Spleen (tissue), 11 donors: ENCODE data around the gene TUBB1. TPM values are rescaled to one million over a fixed set of nuclear protein-coding genes. Genes with fewer than 3 reads are reported as not detected.

Experiments
- DNase-seq: peaks from one replicate; pipeline ENCODE4 v3.0.0-alpha.2; 2020
- H3K27ac ChIP-seq, 8 donors: fragments of 200-600 bp; sonication (generic) in 7 of 8; 1 replicate in 4 of 8; 2 replicates in 4 of 8; pipeline versions ENCODE4 v1.5.0 to v1.8.0; 2016 to 2021; ENCODE audit warnings: inconsistent platforms in 4 of 8, mild to moderate bottlenecking in 4 of 8, moderate library complexity in 1 of 8
- H3K27me3 ChIP-seq, 7 donors: fragments of 200-600 bp; sonication (generic) in 6 of 7; replicated peaks in 1 of 7; 1 replicate in 4 of 7; 2 replicates in 3 of 7; pipeline versions ENCODE4 v1.5.0 to v1.8.0; 2016 to 2021; ENCODE audit warnings: inconsistent platforms in 3 of 7, mild to moderate bottlenecking in 1 of 7
- H3K36me3 ChIP-seq, 6 donors: fragments of 200-600 bp; sonication (generic) in 5 of 6; 1 replicate in 4 of 6; 2 replicates in 2 of 6; pipeline versions ENCODE4 v1.5.0 to v1.8.0; 2016 to 2021; ENCODE audit warnings: inconsistent platforms in 2 of 6
- H3K4me1 ChIP-seq, 6 donors: fragments of 200-600 bp; sonication (generic) in 5 of 6; 1 replicate in 3 of 6; 2 replicates in 3 of 6; pipeline versions ENCODE4 v1.5.0 to v1.8.0; 2016 to 2021; ENCODE audit warnings: inconsistent platforms in 3 of 6
- H3K4me3 ChIP-seq, 8 donors: fragments of 200-600 bp; sonication (generic) in 7 of 8; 1 replicate in 4 of 8; 2 replicates in 4 of 8; pipeline versions ENCODE4 v1.5.0 to v1.8.0; 2016 to 2021; ENCODE audit warnings: inconsistent platforms in 4 of 8, mild to moderate bottlenecking in 4 of 8, moderate library complexity in 2 of 8
- H3K9me3 ChIP-seq, 8 donors: fragments of 200-600 bp; sonication (generic) in 7 of 8; 1 replicate in 4 of 8; 2 replicates in 4 of 8; pipeline versions ENCODE4 v1.5.0 to v1.8.0; 2016 to 2021; ENCODE audit warnings: inconsistent platforms in 4 of 8
- CTCF ChIP-seq, 11 experiments: fragments of 200-600 bp in 7 of 11; fragments of 450-650 bp in 4 of 11; sonication (generic) in 4 of 11; IDR thresholded peaks in 8 of 11; conservative IDR thresholded peaks in 3 of 11; 1 replicate in 7 of 11; 2 replicates in 4 of 11; pipeline versions ENCODE4 v1.4.0 to v1.8.0; 2016 to 2021; ENCODE audit warnings: antibody characterized with exemption in 11 of 11, inconsistent platforms in 4 of 11, mild to moderate bottlenecking in 1 of 11
- POLR2A ChIP-seq, 3 donors: fragments of 450-650 bp; IDR thresholded peaks; one replicate each; pipeline ENCODE4 v1.5.1; 2017; ENCODE audit warnings: antibody characterized with exemption in 3 of 3, mild to moderate bottlenecking in 1 of 3
- POLR2AphosphoS5 ChIP-seq, 3 donors: sonication (generic); formaldehyde crosslinking; IDR thresholded peaks; one replicate each; pipeline ENCODE4 v1.5.1; 2017; ENCODE audit warnings: antibody characterized with exemption in 3 of 3
- WGBS, 5 donors: extraction: QIAGEN DNeasy Blood & Tissue Kit in 3 of 5; methylation state at CpG; one replicate each; pipeline versions ENCODE4 v1.1.5 to v1.1.7; 2013 to 2018; 5-methylcytosine and 5-hydroxymethylcytosine counted together
- intact Hi-C: fragments of 100-400 bp; cut with DNase I; formaldehyde crosslinking; loops from one replicate; pipeline ENCODE4 v1.15.0; 2023; ENCODE audit warnings: low total_unique reads
- polyA plus RNA-seq, 3 donors: library from polyadenylated mRNA; stranded (reverse); fragments of 200-250 nt; gene quantifications; one replicate each; pipeline ENCODE4 v1.2.1, GENCODE V29; 2013
- total RNA-seq, 7 donors: library from RNA; depleted of rRNA in 3 of 7; stranded (reverse); fragments of >200 nt in 3 of 7; fragmentation: NEBNext Ultra II Directional in 4 of 7; extraction: Animal tissue kit (Norgen Biotek cat#: 25700) in 4 of 7; gene quantifications; one replicate each; pipeline versions ENCODE4 v1.1.0 to v1.2.1, GENCODE V29; 2016 to 2021
- donor health status: healthy with polysubstance abuse.
- donor health status: DM: no; HTN: no; CAD: no; lungs with moderate emphysema.
- donor health status: DM: no; HTN: no; CAD: no.
- donor health status: Bipolar disorder and iron deficiency.
- donor health status: healthy.
- donor health status: DM: no; HTN: no; CAD: no.
- donor health status: DM: yes; HTN: yes; CAD: no.

Gene TUBB1
- total and polyA plus RNA-seq, 10 donors = 0.63 to 34.3 (median 19.7) TPM

DNA sequence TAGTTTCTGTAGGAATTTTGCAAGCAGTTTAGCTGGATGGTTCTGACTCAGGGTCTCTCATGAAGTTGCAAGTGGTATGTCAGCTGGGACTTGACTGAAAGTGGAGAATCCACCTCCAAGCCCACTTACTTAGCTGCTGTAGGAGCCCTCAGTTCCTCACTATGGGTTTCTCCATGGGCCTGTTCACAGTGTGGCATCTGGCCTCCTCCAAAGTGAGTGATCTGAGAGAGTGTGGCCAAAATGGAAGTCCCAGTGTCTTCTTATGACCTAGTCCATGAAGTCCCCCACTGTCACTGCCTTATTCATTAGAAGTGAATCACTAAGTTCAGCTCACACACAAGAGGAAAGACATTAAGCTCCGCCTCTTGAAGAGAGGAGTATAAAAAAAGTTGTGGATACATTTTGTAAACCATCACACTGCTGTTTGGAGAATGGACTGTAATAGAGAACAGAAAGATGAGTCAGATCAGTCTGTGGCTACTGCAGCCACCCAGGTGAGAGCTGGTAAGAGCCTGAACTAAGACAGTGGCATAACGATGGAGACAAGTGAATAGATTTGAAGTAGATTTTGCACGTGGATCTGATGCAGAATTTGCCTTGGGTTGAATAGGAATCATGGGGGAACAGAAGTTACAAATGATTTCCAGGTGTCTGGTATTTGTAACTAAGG, 43.0 kb upstream of the TUBB1 start:
- no peak for TF ChIP-seq CTCF (IDR thresholded peaks at IDR 0.05 in 8 of 11, conservative IDR thresholded peaks at IDR 0.05 in 3 of 11)
- no peak for TF ChIP-seq POLR2A (IDR thresholded peaks at IDR 0.05)
- TF ChIP-seq POLR2AphosphoS5 (IDR thresholded peaks at IDR 0.05) = no peak
- intact Hi-C loops = loop anchor here (10.0 kb wide), 1 partner anchor 71 kb away; no protein-coding TSS in a partner anchor
- 82 to 92% (median 90%) methylated on average over 3 of the region's 3 CpGs for WGBS, 5 donors

GRCh38 chr20:58978351-58979190, 40.7 kb upstream of the TUBB1 start:
- no peak for DNase-seq
- H3K27me3 ChIP-seq = no peaks in the 10 kb centered on the region
- peaks cover 12 to 40% (median 24%) of the 10 kb centered on the region in 6 donors for H3K4me1 ChIP-seq
- WGBS, 5 donors = 71 to 78% (median 76%) methylated on average over 6 of the region's 6 CpGs
- peaks cover 4 to 31% (median 21%) of the 10 kb centered on the region in 8 donors for H3K9me3 ChIP-seq
- no peak overlapping the region for H3K27ac ChIP-seq
- intact Hi-C loops = loop anchor here (10.0 kb wide), 1 partner anchor 74 kb away; no protein-coding TSS in a partner anchor
- TF ChIP-seq CTCF (IDR thresholded peaks at IDR 0.05 in 8 of 11, conservative IDR thresholded peaks at IDR 0.05 in 3 of 11) (no peak), POLR2AphosphoS5 (IDR thresholded peaks at IDR 0.05) (no peak), POLR2A (IDR thresholded peaks at IDR 0.05) (no peak)
- H3K4me3 ChIP-seq = no peak overlapping the region
- no peaks in the 10 kb centered on the region for H3K36me3 ChIP-seq

More for the DNA sequence above, 43.0 kb upstream of the TUBB1 start:
- H3K27ac ChIP-seq = no peak overlapping the region
- no peak overlapping the region for H3K4me3 ChIP-seq
- H3K9me3 ChIP-seq = peaks cover 4 to 31% (median 21%) of the 10 kb centered on the region in 8 donors
- peaks cover 0 to 20% (median 5%) of the 10 kb centered on the region in 6 donors for H3K4me1 ChIP-seq
- no peak for DNase-seq
- H3K36me3 ChIP-seq = no peaks in the 10 kb centered on the region
- H3K27me3 ChIP-seq = no peaks in the 10 kb centered on the region

- intact Hi-C loops = loop anchor here (10.0 kb wide), 1 partner anchor 54 kb away; the partner anchor contains the start of gene ATP5F1E
- DNase-seq = peak; percentile 97
- Histone ChIP-seq H3K4me1 (peaks cover 25 to 54% (median 47%) of the 10 kb centered on the region in 6 donors), H3K4me3 (peak within 1 kb of the TSS; percentile 54 to 93 (median 74)), H3K9me3 (peaks cover 0 to 12% (median 7%) of the 10 kb centered on the region in 8 donors), H3K27ac (peak within 1 kb of the TSS; percentile 80 to 95 (median 88)), H3K36me3 (peaks cover 0 to 4% (median under 1%) of the 10 kb centered on the region in 6 donors), H3K27me3 (no peaks in the 10 kb centered on the region)
- WGBS, 5 donors = 5 to 13% (median 10%) methylated on average over 45 to 109 of the region's 109 CpGs
- peak in 1 of 3 donors; percentile 27 for TF ChIP-seq POLR2A (IDR thresholded peaks at IDR 0.05)
- TF ChIP-seq CTCF (IDR thresholded peaks at IDR 0.05 in 8 of 11, conservative IDR thresholded peaks at IDR 0.05 in 3 of 11) = no peak
- TF ChIP-seq POLR2AphosphoS5 (IDR thresholded peaks at IDR 0.05) = peak; percentile 89 to 91 (median 90)
Observed at GRCh38 chr20:58980711-58981627, 38.3 kb upstream of the TUBB1 start, which contains the start of gene NELFCD. TSS of gene NELFCD (plus strand) at chr20:58981256. CDS start at chr20:58981310, 54 bp downstream.
